K562 (cell line): ENCODE data around the gene CCR5AS.
A peak's percentile ranks its signal among the peaks of the same experiment; 100 is the strongest.

Experiments used
- ATF1 ChIP-seq, 2 experiments: fragments of 450-650 bp in 1 of 2; IDR thresholded peaks; 2 replicates each; pipeline ENCODE4 v1.6.1; 2016; ENCODE audit warnings: missing compliant biosample characterization in 1 of 2, missing genetic modification characterization in 1 of 2
- BCOR ChIP-seq: fragments of 450-650 bp; IDR thresholded peaks from 2 replicates; pipeline ENCODE4 v1.6.1; 2016
- EP300 ChIP-seq: IDR thresholded peaks from 2 replicates; pipeline ENCODE4 v1.6.1; 2012; ENCODE audit warnings: low read length, improper control_type of control experiment
- ESRRA ChIP-seq: fragments of 450-650 bp; IDR thresholded peaks from 2 replicates; pipeline ENCODE4 v1.6.1; 2014; ENCODE audit warnings: low read depth, mild to moderate bottlenecking, moderate library complexity, borderline replicate concordance
- ETV1 ChIP-seq: fragments of 450-650 bp; conservative IDR thresholded peaks from 2 replicates; pipeline ENCODE4 v1.6.1; 2016; ENCODE audit warnings: missing genetic modification characterization, control low read depth, low read depth, missing compliant biosample characterization
- NELFE ChIP-seq: IDR thresholded peaks from 2 replicates; pipeline ENCODE4 v1.6.1; 2011; ENCODE audit warnings: mild to moderate bottlenecking; ENCODE audit not compliant: insufficient read depth, insufficient read length
- NFE2L1 ChIP-seq: fragments of 450-650 bp; IDR thresholded peaks from 2 replicates; pipeline ENCODE4 v1.6.1; 2016; ENCODE audit warnings: missing genetic modification characterization, low read depth, mild to moderate bottlenecking, missing compliant biosample characterization, moderate library complexity, borderline replicate concordance
- NR2C1 ChIP-seq, 2 experiments: fragments of 450-650 bp; IDR thresholded peaks; 2 replicates each; pipeline ENCODE4 v1.6.1; 2017; ENCODE audit warnings: mild to moderate bottlenecking in 2 of 2, antibody characterized with exemption in 1 of 2, inconsistent platforms in 1 of 2, missing compliant biosample characterization in 1 of 2, missing genetic modification characterization in 1 of 2
- RBM14 ChIP-seq: fragments of 200-400 bp; formaldehyde crosslinking; IDR thresholded peaks from 2 replicates; pipeline ENCODE4 v1.6.1; 2018; ENCODE audit warnings: low read depth, mild to moderate bottlenecking, low read length, moderate library complexity, borderline replicate concordance; ENCODE audit not compliant: insufficient read depth
- RBM25 ChIP-seq: fragments of 200-400 bp; formaldehyde crosslinking; IDR thresholded peaks from 2 replicates; pipeline ENCODE4 v1.6.1; 2018; ENCODE audit warnings: low read length, low read depth, moderate library complexity; ENCODE audit not compliant: severe bottlenecking
- SPI1 ChIP-seq: IDR thresholded peaks from 2 replicates; pipeline ENCODE4 v1.6.1; 2011; ENCODE audit warnings: low read depth, low read length, control low read depth, borderline replicate concordance
- SRSF3 ChIP-seq: fragments of 200-400 bp; formaldehyde crosslinking; IDR thresholded peaks from 2 replicates; pipeline ENCODE4 v1.6.1; 2016; ENCODE audit warnings: mild to moderate bottlenecking, low read length, moderate library complexity; ENCODE audit not compliant: insufficient read depth
- ZNF3 ChIP-seq: fragments of 250-450 bp; sonication (Bioruptor Pico); IDR thresholded peaks from 2 replicates; pipeline ENCODE4 v1.5.0; 2021; ENCODE audit warnings: mild to moderate bottlenecking, moderate library complexity
- TF ChIP-seq, protein P1 (sequence below): fragments of 450-650 bp; IDR thresholded peaks from 2 replicates; pipeline ENCODE4 v1.6.1; 2017; ENCODE audit warnings: antibody characterized with exemption

CCR5AS gene

DNA sequence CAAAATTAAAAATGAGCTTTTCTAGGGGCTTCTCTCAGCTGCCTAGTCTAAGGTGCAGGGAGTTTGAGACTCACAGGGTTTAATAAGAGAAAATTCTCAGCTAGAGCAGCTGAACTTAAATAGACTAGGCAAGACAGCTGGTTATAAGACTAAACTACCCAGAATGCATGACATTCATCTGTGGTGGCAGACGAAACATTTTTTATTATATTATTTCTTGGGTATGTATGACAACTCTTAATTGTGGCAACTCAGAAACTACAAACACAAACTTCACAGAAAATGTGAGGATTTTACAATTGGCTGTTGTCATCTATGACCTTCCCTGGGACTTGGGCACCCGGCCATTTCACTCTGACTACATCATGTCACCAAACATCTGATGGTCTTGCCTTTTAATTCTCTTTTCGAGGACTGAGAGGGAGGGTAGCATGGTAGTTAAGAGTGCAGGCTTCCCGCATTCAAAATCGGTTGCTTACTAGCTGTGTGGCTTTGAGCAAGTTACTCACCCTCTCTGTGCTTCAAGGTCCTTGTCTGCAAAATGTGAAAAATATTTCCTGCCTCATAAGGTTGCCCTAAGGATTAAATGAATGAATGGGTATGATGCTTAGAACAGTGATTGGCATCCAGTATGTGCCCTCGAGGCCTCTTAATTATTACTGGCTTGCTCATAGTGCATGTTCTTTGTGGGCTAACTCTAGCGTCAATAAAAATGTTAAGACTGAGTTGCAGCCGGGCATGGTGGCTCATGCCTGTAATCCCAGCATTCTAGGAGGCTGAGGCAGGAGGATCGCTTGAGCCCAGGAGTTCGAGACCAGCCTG lies 35.1 kb downstream of the CCR5AS start (continued):
- TF ChIP-seq NR2C1 (IDR thresholded peaks at IDR 0.05) (no peak), NR2C1 (tag; IDR thresholded peaks at IDR 0.05) (no peak), NELFE (no peak), RBM14 (no peak), SRSF3 (no peak), ZNF3 (CRISPR knock-in tag) (no peak), ETV1 (tag) (no peak), SPI1 (no peak), ESRRA (no peak), EP300 (no peak), BCOR (peak; percentile 67), ATF1 (CRISPR knock-in tag; IDR thresholded peaks at IDR 0.05) (no peak), ATF1 (tag; IDR thresholded peaks at IDR 0.05) (no peak), RBM25 (peak; percentile 88), NFE2L1 (tag) (no peak)
- TF ChIP-seq, protein P1, sequence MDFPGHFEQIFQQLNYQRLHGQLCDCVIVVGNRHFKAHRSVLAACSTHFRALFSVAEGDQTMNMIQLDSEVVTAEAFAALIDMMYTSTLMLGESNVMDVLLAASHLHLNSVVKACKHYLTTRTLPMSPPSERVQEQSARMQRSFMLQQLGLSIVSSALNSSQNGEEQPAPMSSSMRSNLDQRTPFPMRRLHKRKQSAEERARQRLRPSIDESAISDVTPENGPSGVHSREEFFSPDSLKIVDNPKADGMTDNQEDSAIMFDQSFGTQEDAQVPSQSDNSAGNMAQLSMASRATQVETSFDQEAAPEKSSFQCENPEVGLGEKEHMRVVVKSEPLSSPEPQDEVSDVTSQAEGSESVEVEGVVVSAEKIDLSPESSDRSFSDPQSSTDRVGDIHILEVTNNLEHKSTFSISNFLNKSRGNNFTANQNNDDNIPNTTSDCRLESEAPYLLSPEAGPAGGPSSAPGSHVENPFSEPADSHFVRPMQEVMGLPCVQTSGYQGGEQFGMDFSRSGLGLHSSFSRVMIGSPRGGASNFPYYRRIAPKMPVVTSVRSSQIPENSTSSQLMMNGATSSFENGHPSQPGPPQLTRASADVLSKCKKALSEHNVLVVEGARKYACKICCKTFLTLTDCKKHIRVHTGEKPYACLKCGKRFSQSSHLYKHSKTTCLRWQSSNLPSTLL, result no peak
- TF ChIP-seq, all 486 proteins: peak for 5
